Stimulated activated CD4-positive, alpha-beta T cell treated with anti-CD3 and anti-CD28 coated beads, Interleukin-15, amount 100 ng/mL, for 1 hour (primary cell): ENCODE measurements around the gene YBEY.

Experiments used
- DNase-seq, 2 donors: peaks; one replicate each; pipeline ENCODE4 v3.0.0-alpha.2; 2020; ENCODE audit warnings: low read depth in 1 of 2, low spot score in 1 of 2

The YBEY gene

GRCh38 chr21:46325073-46325912 is 39.2 kb downstream of the YBEY start:
- DNase-seq = no peak

- no peak for DNase-seq
These were observed 40.1 kb downstream of the YBEY start for GRCh38 chr21:46326110-46326703.

- DNase-seq = no peak
These were observed 41.6 kb downstream of the YBEY start for GRCh38 chr21:46327711-46328110.

- DNase-seq = no peak
These were observed 42.0 kb downstream of the YBEY start for GRCh38 chr21:46328151-46328550.

- DNase-seq = no peak
These were observed 43.7 kb downstream of the YBEY start for GRCh38 chr21:46329796-46330195.

- no peak for DNase-seq
These were observed 48.4 kb downstream of the YBEY start for GRCh38 chr21:46334351-46335140.

GRCh38 chr21:46336603-46337002 is 50.5 kb downstream of the YBEY start:
- DNase-seq = no peak

GRCh38 chr21:46340998-46341397 is 54.9 kb downstream of the YBEY start:
- no peak for DNase-seq

- DNase-seq = no peak
These were observed 58.2 kb downstream of the YBEY start for GRCh38 chr21:46344219-46344915.

GRCh38 chr21:46345861-46346260 is 59.7 kb downstream of the YBEY start:
- DNase-seq = no peak

GRCh38 chr21:46346296-46347202 is 60.4 kb downstream of the YBEY start:
- DNase-seq = no peak

GRCh38 chr21:46347203-46347550 is 61.0 kb downstream of the YBEY start:
- DNase-seq = no peak
